Measurements from ENCODE around the gene BABAM2.

Gene BABAM2

DNA sequence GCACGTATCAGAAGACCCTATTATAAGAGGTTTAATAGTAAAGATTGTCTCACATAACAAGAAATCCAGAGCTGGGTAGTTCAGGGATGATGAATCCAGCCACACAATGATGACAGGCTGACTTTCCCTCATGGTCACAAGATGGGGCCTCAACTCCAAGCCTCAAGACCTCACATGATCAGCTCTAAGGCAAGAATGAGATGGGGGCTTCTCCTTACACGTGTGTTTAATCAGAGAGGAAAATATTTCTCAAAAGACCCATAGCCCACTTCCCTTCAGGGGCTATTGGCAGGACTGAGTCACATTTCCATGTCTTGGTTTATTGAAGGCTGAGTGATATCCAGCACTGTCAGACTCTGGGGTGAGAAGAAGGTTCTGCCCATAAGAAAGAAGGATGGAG is 402.0 kb downstream of the BABAM2 start:
- DNase-seq: no peak

DNA sequence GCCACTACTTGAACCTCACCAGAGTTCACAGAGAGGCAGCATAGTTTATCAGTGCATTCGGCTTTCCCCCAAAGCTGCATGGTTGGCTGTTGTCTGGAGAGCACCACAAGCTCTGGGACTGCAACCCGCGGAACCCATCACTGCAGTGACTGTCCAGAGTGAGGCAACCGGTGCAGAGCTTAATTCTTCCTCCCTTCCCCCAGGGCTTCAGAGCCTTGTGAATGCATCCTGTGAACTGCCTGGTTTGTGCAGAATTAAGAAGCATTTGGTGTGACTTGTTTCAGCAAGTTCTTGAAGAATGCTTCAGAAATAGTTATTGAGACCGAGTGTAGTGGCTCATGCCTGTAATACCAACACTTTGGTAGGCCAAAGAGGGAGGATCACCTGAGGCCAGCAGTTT is 402.9 kb downstream of the BABAM2 start:
- DNase-seq: no peak

DNA sequence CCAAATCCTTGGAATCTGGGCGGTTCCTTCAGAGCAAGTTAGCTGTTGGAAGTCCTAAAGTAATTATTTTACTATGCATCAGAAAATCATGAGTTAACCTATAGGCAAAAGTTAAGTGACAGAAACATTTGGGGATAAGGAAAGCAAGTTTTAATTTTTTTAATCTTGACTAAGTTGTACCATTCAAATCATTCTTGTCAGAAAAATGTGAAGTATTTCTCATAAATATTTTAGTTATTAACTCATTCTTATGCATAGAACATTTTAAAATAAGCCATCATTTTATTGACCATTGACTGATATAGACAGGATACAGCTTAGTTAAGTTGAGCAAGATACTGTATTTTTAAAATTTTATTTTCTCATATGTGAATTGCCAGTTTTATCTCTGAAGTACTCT is 403.9 kb downstream of the BABAM2 start:
- DNase-seq: no peak

DNA sequence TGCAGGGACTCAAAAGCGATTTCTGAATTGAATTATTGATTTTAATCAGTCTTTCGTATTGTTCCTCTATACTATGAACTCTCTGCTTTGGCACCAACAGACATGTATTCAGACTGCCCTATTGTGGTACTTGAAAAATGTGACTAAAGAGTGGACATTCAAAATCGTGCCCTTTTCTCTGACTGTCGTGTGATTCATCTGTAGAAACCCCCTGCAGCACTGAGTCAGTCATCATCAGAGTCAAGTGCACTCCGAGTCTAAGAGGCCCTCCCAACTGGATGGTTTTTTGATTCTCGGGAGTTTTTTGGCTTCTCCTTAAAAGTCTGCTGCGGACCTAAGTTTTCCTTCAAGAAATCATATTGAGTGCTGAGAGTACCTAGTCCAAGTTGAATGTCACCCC is 405.7 kb downstream of the BABAM2 start:
- DNase-seq: no peak

DNA sequence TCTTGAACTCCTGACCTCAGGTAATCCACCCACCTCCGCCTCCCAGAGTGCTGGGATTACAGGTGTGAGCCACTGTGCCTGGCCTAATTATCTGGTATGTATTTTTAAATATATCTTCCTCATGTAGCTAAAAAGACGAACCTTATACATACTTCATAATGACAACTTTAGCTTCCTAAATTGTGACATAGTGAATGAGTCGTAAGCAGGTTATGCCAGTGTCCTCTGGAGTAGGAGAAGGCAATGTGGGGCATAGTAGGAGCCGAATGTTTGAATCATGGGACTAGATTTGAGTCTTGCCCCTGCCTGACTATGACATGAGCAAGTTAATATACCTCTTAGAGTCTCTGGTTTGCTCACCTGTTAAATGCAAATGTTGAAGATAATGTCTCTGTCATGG is 406.4 kb downstream of the BABAM2 start:
- DNase-seq: no peak

DNA sequence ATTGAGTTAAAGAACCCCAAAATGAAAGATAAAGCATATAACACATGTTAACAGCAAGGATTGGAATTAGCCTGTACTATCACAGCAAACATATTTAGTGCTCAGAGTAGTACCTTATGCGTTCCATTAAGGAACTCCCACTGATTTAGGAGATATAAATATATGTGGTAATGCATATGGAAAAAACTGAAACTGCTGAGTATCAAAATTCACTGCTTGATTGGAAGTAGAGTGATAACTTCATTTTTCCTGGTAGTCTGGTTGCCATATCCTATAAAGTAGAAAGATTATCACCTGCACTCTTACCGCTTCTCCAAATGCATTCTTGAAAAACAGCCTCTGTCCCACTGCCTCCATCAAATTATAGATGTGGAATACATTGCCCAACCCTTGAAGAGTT is 407.0 kb downstream of the BABAM2 start:
- DNase-seq: no peak

DNA sequence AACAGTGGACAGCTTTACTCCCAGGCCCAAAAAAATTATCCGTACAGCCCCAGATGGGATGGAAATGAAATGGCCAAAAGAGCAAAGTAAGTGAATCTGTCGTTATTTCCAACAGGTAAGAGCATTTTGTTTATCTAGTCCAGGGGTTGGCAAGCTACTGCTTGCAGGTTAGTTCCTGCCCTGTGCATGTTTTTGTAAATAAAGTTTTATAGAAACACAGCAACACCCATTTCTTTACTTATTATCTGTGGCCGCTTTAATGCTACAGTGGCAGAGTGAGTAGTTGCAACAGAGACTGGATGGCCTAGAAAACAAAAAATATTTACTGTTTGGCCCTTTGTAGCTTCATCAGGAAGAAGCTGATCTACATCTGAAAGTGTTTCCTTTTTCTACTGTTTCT is 407.9 kb downstream of the BABAM2 start:
- no peak for DNase-seq

DNA sequence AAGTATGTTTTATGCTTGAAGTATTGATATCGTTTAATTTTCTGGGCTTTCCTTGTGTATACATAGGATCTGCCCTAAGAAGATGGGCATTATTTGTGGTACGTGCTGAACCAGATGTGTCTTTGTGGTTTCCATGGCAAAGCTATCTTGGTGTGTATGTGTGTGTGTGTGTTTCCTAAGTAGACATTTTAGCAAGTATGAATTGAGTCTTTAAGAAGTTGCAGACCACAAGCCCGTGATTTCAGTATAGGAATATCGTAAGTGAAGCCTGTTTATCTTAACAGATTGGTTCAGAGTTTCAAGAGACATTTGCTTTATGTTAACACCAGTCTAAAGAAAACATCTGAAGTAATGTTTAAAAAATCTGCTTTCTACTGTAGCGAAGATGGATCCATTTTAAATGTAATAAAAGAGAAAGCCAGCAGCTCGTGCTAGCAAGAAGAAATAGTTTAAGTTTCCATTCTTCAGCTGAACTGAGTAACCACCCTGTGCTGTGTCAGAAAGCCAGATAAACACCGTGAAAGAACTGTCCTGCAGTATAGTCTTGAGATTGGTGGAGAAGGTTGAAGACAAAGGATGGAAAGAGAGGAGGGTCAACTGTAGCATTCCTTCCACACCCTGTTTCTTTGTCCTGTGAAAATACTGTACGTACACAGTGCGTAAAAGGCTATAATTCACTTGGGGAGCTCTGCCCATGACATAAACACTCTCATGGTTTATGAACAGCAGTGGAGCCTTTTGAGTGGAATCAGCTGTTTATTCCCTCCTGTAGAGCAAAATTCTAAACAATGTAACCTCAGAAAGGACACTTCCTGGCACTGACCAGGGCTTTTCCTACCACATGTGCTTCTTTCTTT is 410.2 kb downstream of the BABAM2 start:
- DNase-seq: no peak

DNA sequence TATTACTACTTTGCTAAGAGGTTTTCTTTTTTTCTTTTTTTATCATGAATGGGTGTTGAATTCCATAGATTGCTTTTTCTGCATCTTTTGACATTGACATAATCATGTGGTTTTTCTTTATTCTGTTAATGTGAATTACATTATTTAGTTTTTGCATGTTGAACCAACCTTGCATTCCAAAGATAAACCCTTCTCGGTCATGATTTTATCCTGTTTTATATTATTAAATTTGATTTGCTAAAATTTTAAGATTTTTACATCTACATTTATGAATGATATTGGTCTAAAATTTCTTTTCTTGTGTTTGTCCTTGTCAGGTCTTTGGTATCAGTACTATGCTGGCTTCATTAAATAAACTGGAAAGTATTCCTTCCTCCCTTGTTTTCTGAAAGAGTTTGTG is 414.7 kb downstream of the BABAM2 start:
- DNase-seq: no peak

DNA sequence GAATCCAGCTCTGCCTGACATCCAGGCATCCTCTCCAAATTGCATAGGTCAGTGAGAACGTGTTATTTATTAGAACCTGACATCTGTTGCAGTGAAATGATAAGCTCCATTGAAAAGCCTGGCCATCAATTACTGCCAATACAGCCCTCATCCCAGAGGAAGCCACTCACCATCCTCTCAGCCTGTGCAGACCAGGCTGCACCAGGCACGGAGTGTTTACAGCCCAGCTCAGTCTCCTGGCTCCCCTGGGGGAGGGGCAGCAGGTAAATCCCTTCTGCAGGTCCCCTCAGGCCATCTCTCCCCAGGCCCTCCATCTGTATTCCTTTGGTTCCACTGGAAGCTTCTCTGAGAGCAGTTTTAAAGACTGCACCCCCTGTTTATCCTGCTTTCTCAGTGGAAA is 419.6 kb downstream of the BABAM2 start:
- DNase-seq: no peak

DNA sequence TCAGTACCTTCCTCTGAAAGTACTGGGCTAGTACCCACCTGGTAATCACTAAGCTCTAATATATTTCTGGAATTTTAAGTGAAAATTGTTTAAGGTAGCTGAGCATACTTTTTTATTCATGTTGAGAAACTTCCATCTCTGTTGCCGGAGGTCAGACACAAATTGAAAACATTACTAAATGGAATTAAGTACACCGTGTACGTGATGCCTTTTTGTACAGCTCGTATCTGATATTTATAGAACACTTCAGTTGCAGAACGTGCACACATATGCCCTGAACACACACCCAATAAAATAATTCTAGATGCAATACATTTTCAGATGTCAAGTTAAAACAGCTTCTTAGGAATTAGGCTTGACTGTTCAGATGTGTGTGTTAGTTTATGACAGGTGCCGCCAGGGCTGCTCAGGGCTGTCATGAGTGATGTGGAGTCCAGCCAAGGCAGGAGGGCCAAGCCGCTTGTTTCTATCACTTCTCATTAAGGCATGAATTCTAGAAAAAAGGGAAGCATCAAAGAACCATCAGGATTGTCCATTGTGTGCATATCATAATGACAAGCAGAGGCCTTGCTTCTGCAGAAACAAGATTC is 421.2 kb downstream of the BABAM2 start:
- DNase-seq: no peak

DNA sequence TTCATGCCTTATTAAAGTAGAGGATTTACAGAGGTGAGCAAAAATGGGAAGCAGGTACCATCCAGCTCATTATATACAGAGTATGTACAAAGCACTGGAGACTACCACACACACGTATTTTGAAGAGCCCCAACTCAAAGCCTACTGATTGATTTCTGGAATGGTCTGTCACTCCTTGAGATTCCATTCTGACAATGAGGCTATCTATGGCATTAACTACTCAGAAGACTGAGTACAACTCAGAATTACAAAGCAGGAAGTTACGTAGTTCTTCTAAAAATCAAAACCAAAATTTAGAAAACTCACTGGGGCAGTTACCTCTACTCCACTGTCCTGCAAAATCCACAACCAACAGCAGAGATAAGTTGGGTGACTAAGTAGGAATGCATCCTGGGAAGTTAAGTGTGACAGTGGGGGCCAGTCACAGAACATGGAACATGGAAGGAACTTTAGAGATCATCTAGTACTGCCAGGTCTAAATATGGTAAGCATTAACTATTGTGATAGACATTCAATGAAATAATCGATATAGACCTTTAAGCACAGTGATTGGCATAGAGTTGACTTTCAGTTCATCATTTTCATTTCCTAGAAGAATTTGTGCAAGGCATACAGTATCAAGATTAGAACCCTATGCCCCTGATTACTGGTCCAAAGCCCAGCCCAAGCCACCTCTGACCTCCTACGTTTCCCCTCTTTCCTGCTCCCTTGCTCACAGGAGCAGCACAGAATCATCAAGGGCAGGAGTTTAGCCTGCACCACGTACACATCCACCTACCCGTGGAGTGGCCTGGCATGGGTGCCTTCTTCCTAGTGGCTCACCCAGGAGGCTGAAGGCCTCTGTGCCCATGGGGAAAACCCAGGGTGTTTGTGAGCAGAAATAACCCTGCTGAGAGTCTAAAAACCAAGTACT is 422.0 kb downstream of the BABAM2 start:
- no peak for DNase-seq

DNA sequence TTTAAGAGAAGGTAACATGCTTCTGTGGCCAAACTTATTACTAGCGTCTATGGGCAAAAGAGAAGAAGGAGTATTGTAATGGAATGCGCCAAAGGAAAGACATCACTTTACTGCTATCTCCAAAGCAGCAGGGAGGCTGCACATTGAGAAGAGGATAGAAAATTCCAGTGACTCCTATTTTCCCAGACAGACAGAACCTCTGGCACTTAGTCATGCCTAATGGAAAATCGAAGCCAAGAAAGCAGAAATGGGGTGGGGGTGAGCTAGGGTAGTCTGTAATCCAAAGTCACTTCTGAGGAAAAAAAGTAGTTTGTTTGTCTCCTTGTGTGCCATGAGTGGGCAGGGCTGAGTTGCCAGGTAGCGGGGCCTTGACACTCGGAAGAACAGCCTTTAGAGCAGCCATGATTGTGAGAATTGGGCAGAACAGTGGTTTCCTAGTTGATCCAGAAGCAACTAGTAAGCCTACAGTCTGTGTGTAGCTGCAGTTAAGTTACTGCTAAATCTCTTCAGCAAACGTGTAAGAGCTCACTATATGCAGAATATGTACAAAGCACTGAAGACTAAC is 422.8 kb downstream of the BABAM2 start:
- DNase-seq: no peak

DNA sequence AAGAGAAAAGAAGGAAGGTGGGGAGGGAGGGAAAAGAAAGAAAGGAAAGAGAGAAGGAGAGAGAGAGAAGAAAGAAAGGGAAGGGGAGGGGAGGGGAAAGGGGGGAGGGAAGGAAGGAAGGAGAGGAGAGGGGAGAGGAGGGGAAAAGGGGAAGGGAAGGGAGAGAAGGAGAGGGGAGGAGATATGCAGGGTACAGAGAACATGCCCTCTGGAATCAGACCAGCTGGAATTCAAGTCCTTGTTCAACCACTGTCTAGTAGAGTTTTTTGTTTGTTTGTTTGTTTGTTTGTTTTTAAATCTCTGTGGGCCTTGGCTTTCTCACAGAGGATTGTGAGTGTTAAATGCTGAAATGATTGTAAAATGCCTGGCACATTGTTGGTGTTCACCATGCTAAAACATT is 424.4 kb downstream of the BABAM2 start:
- no peak for DNase-seq

DNA sequence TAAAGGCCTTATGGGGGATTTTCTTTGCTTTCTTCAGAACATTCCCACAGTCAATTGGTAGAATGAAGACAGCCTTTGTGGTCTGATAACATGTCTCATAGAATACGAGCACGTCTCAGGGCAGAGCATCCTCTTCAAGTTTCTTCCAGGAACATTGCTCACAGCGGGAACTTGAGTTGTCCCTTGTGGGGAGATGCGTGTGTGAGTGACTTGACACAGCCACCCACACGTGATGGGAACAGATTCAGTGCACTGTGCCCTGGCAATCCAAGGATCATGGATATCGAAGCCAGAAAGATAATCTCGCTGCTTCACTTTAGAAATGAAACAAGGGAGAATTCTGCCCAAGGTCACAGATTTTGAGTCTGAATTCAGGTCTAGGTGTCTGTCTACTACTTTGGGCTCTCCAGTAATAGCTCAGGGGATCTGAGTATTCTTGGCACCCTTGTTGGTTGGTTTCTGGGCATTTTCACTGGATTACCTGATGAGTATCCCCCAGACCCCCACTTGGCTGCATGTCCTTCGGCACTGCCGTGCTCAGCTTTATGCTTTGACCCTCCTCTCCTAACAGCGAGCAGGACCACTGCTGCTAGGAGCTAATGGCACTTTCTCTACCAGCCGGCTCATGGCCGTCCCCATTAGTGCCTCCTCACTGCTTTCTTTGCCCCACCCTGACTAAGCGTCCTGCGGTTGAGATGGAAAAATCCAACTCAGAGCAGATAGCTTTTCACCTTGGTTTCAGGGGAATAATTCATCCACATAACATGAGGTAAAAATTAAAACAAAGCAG is 426.2 kb downstream of the BABAM2 start:
- DNase-seq: no peak

DNA sequence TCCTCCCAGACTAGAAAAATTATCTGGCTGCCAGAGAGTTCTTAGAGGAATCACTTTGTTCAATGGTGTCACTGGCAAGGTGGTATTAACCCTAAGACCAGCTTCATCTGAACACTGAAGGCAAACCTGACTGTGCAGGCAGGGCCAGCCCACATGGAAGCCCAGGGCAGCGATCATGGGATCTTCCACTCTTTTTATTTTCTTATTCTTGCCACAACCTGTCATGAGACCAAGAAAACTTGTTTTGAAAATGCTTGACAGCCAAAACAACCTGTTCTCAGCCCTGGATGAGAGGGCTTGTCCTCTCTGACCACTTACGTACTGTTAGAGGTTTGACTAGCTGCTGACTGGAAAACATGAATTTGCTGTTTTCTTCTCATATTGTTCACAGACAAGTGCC is 426.9 kb downstream of the BABAM2 start:
- DNase-seq: no peak

DNA sequence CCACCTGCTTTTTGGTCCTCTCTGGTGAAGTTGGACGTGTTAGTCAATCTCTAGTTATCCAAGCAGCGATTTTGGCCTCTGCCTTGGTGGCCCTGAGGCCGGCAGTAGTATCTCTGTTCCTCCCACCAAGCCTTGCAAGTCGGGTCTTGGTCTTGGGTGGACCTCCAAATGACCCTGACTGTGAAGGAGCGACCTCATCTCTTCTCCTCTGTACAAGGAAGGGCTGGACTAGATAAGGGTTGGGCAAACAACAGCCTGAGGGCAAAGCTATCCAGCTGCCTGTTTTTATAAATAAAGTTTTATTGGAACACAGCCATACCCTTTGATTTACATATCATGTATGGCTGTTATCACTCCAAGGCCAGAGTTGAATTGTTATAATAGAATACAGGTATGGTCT is 427.5 kb downstream of the BABAM2 start:
- DNase-seq: no peak

DNA sequence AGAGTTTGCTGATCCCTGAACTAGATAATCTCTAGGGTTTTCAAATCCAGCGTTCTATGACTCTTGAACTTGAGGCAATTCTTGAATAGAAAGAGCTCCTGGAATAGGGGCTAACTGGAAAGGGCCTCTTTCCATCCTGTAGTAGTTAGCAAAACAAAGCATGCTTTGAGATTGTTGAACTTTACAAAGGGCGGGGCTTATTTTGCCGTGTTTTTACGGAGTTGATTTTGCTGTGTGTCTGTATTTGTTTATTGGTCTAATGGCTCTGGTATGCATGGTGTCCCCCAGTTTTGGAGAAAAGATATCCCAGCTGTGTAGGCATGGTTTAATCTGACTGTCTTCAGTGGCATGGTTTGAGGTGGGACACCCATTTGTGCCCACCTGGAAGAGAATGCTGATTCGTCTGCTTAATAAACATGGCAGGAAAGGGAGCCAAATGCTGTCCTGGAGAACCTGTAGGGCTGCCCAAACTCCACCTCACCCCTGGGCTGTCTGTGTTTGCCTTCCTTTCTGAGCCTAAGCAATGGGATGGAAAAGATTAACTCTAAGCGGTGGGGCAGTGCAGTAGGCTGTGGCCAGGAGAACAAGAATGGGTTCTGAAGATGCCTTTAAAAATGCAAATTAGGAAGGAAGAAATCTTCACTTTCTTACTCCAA is 428.1 kb downstream of the BABAM2 start:
- no peak for DNase-seq

DNA sequence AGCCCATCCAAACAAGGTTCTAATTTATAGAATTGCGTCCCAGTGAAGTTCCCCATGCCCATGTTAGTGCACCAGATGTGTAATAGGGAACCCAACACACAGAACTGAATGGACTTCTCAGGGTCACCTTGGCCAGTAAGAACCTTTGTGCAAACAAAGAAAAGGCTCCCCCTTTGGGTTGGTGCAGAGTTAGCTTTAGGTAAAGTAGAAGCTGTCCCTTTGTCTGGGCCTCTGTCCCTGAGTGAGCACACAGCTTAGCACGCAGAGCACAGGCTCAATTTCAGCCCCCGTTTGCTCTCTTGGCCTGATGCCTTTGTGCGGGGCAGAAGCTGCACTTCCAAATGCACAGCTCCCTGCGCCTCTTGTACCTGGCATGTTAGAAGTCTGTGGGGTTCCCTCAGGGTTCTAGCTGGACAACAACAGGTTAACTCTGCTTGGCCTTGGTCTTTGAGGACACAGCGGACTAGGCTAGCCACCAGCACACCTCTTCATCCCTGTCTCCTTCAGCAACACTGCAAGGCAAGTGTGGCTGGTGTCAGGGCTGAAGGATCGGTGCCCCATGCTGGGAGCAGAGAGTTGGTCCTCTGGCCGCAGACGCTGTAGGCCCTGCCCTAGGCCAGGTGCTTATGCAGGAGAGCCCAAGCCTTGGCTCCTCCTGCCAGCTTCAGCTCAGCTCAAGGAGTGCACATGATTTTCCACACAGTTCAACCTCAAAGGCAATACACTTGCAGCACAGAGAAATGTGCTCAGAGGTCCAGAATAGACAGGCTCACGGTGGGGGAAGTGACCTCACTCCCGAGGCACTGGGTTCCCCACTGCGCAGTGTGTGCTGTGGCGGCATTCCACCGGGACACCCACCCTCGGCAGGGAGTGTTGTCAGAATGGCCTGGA is 428.8 kb downstream of the BABAM2 start:
- no peak for DNase-seq

DNA sequence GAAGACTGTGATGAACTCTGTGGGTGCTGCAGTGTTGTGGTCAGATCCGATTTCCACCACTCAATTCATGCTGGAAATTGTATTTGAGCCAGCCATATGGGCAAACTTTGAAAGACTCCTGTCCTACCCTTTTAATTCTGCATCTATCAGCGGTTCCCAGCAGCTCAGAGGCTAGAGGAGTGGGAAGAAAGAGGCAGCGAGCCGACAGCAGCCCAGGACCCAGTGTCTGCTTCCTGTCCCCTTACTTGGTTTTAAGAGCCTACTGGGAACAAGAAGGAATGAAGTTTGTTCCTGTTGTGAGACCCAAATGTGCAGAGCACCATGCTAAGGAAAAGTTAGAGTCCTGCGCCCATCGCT is 429.5 kb downstream of the BABAM2 start:
- no peak for DNase-seq

DNA sequence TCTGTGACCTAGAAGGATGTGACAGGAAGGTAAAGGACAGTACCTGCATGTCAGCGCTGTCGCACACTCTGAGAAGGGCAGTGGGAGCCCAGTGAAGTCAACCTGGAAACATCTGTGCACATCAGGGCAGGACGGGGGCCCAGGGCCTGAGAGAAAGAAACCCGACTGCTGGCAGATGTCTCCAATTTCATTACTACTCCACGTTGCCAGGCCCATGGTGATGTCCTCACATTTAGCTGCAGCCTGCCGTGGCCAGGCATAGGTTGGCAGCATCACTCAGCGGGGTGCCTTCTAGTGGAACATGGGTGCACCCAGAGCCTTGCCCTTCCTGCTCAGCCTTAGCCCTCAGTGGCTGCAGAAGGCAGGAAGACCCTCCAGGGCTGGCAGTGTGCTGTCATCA is 429.8 kb downstream of the BABAM2 start:
- DNase-seq: no peak

Measured in NCI-H187 (cell line).